Measurements from ENCODE around the gene MED13L.
"Not testable (repeated sequence)": the region's sequence is repeated elsewhere in the genome, so short reads cannot be mapped to it uniquely, and the experiment has no call there.

The MED13L gene

GRCh38 chr12:116138781-116139180 is 138.7 kb downstream of the MED13L start:
- no peak for DNase-seq (ENCODE audit: extremely low read depth, low read depth)
- no peak for TF ChIP-seq CTCF (IDR thresholded peaks at IDR 0.05; ENCODE audit: low read depth, low read length)

GRCh38 chr12:116138364-116138763 is 139.1 kb downstream of the MED13L start:
- DNase-seq (ENCODE audit: extremely low read depth, low read depth): no peak
- no peak for TF ChIP-seq CTCF (IDR thresholded peaks at IDR 0.05; ENCODE audit: low read depth, low read length)

DNA sequence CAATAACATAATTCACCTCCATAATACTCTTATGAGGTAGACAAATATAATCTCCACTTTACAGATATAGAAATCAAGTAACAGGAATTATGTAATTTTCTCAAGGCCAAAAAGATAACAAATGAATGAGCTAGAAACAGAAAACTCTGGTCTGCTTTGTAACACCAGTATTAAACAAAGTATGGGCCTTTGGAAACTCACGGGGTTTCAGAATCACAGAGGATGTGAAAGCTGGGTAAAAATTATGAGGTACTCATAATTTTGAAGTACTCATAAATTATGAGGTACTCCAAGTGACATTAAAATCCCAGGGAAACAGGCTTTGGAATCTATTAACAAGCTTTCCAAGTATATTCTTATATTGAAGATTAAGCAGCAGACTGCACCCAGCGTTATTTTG is 140.2 kb downstream of the MED13L start:
- TF ChIP-seq CTCF (IDR thresholded peaks at IDR 0.05; ENCODE audit: low read depth, low read length): no peak
- DNase-seq (ENCODE audit: extremely low read depth, low read depth): no peak

- no peak for DNase-seq (ENCODE audit: extremely low read depth, low read depth)
- no peak for TF ChIP-seq CTCF (IDR thresholded peaks at IDR 0.05; ENCODE audit: low read depth, low read length)
Observed at GRCh38 chr12:116136340-116136739, 141.2 kb downstream of the MED13L start.

DNA sequence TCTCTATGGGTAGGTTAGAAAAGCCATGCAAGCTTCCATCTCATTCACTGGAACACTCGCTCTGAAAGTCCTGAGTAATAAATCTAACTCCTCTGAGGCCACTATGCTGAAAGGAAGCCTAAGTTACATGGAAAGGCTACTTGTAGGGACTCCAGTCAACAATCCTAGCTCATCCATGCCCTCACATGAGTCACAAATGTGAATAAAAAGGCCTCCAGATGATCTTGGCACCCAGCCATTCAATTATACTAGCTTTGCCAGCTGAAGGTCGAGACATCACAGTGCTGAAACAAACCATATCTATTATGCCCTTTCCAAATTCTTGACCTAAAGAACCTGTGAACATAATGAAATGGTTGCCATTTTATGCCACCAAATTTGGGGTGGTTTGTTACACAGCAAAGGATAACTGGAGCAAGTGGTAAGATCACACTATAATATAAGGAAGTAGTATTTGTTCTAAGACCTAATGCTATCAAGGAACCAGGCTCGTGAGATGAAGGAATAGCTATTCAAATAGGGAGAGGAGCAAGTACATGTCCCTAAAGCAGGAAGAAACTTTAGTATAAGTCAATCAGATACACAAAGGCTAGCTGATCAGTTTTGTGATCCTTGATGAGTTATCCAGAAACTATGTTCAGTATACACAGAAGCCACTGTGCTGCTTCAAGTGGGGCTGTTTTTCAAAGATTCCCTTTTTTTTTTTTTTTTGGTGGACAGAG is 142.1 kb downstream of the MED13L start:
- DNase-seq (ENCODE audit: extremely low read depth, low read depth): no peak

DNA sequence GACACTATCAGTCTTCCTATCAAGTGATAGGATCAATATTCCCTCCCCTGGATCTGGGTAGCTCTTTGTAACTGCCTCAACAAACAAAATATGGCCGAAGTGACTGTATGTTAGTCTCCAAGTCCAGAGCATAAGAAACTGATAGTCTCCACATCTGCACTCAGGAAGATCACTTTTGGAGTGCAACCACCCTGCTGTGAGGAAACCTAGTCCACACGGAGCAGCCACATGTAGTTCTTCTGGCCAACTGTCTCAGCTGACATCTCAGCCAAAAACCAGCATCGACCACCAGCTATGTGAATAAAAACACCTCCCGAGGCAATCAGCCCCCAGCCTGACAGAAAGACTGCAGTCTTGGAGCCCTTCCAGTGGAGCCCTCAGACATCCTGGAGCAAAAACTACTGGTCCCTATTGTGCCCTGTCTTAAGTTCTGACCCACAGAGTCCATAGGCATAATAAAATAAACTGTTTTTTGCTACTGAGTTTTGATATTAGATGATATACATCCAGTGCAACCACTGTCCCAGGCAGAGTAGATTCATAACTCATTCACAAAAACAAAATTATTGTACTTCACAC is 143.8 kb downstream of the MED13L start:
- no peak for DNase-seq (ENCODE audit: extremely low read depth, low read depth)
- no peak for TF ChIP-seq CTCF (IDR thresholded peaks at IDR 0.05; ENCODE audit: low read depth, low read length)

More for the DNA sequence above, 142.1 kb downstream of the MED13L start:
- no peak for TF ChIP-seq CTCF (IDR thresholded peaks at IDR 0.05; ENCODE audit: low read depth, low read length)

DNA sequence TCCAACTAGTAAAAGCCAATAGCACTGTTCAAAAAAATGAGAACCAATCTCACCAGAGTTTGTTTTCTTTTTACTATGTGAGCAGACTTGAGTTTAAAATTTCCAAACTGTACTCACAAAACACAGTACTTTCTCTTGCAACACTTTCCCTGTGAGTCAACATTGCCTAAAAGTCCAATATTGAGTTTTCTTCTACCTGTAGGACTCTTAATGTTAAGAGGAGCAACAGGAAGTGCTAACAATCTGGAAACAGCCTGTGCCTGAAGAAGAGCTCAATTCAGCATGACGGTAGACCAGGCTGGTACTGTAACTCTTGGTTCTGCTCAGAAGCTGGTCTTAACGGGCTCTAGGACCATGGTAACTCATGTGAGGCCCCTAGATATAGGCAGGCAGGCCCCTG is 144.3 kb downstream of the MED13L start:
- TF ChIP-seq CTCF (IDR thresholded peaks at IDR 0.05; ENCODE audit: low read depth, low read length): no peak
- DNase-seq (ENCODE audit: extremely low read depth, low read depth): no peak

DNA sequence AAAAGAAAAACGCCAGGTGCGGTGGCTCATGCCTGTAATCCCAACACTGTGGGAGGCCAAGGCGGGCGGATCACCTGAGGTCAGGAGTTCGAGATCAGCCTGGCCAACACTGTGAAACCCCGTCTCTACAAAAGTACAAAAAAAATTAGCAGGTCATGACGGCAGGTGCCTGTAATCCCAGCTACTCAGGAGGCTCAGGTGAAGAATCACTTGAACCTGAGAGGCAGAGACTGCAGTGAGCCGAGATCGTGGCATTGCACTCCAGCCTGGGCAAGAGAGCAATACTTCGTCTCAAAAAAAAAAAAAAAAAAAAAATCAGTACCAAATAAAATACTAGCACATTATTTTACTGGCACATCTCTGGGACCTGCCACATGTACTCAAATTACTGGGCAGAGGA is 145.5 kb downstream of the MED13L start:
- not testable (repeated sequence) for DNase-seq (ENCODE audit: extremely low read depth, low read depth)
